GM23338 (cell line): Measurements from ENCODE around the gene ZNF611. TPM values are rescaled to one million over a fixed set of nuclear protein-coding genes. Genes with fewer than 3 reads are reported as not detected.

ENCODE experiments used
- ATAC-seq: fragments of 200-7000 bp; cut with Tn5 transposase; 3 replicates; pipeline ENCODE4 v1.9.1; 2020
- DNase-seq: peaks from one replicate; pipeline ENCODE4 v3.0.0-alpha.2; 2015; ENCODE audit warnings: low spot score
- H2AFZ ChIP-seq: fragments of 200-600 bp; sonication (generic); 2 replicates; pipeline ENCODE4 v1.8.0; 2016; ENCODE audit warnings: antibody characterized with exemption, mild to moderate bottlenecking, moderate library complexity
- H3F3A ChIP-seq: fragments of 200-600 bp; sonication (generic); replicated peaks from 2 replicates; pipeline ENCODE4 v1.8.0; 2017; ENCODE audit warnings: antibody characterized with exemption, mixed run types, low read depth
- H3K27ac ChIP-seq: fragments of 200-600 bp; sonication (generic); 2 replicates; pipeline ENCODE4 v1.6.1; 2016; ENCODE audit warnings: low read depth
- H3K27me3 ChIP-seq: fragments of 200-600 bp; sonication (generic); 2 replicates; pipeline ENCODE4 v1.8.0; 2016; ENCODE audit warnings: mild to moderate bottlenecking, mixed run types, moderate library complexity; ENCODE audit not compliant: insufficient read depth
- H3K36me3 ChIP-seq: fragments of 200-600 bp; sonication (generic); 2 replicates; pipeline ENCODE4 v1.8.0; 2016; ENCODE audit warnings: mild to moderate bottlenecking; ENCODE audit not compliant: insufficient read depth
- H3K4me1 ChIP-seq: fragments of 200-600 bp; sonication (generic); 2 replicates; pipeline ENCODE4 v1.8.0; 2016; ENCODE audit warnings: mild to moderate bottlenecking, moderate library complexity; ENCODE audit not compliant: insufficient read depth
- H3K4me2 ChIP-seq: fragments of 200-600 bp; sonication (generic); 2 replicates; pipeline ENCODE4 v1.7.1; 2017; ENCODE audit warnings: mixed run types
- H3K4me3 ChIP-seq: fragments of 200-600 bp; sonication (generic); 2 replicates; pipeline ENCODE4 v1.6.1; 2016; ENCODE audit warnings: mixed run types
- H3K79me2 ChIP-seq: fragments of 200-600 bp; sonication (generic); replicated peaks from 2 replicates; pipeline ENCODE4 v1.8.0; 2017; ENCODE audit warnings: mild to moderate bottlenecking; ENCODE audit not compliant: insufficient read depth
- H3K9me2 ChIP-seq: fragments of 200-600 bp; sonication (generic); 2 replicates; pipeline ENCODE4 v1.8.0; 2017; ENCODE audit not compliant: insufficient read depth
- H4K20me1 ChIP-seq: fragments of 200-600 bp; sonication (generic); replicated peaks from 2 replicates; pipeline ENCODE4 v1.8.0; 2017; ENCODE audit warnings: mild to moderate bottlenecking; ENCODE audit not compliant: insufficient read depth
- H3K27ac Mint-ChIP-seq: 2 replicates; pipeline ENCODE4 v1.8.0; 2020; ENCODE audit warnings: inconsistent platforms, mild to moderate bottlenecking, moderate library complexity, mixed read lengths
- H3K27me3 Mint-ChIP-seq: 3 replicates; pipeline ENCODE4 v1.8.0; 2022; ENCODE audit warnings: low read depth, mild to moderate bottlenecking, moderate library complexity, mixed read lengths, inconsistent platforms; ENCODE audit not compliant: insufficient read depth, poor library complexity
- H3K36me3 Mint-ChIP-seq: 3 replicates; pipeline ENCODE4 v1.8.0; 2021; ENCODE audit warnings: low read depth, mild to moderate bottlenecking, inconsistent platforms, moderate library complexity, mixed read lengths
- H3K4me1 Mint-ChIP-seq: 3 replicates; pipeline ENCODE4 v1.8.0; 2020; ENCODE audit warnings: mild to moderate bottlenecking, inconsistent platforms, mixed read lengths
- H3K4me3 Mint-ChIP-seq: 3 replicates; pipeline ENCODE4 v1.8.0; 2021; ENCODE audit warnings: moderate library complexity, mild to moderate bottlenecking, inconsistent platforms, mixed read lengths
- H3K9me3 Mint-ChIP-seq: 3 replicates; pipeline ENCODE4 v1.8.0; 2020; ENCODE audit warnings: moderate library complexity, mild to moderate bottlenecking, inconsistent platforms, mixed read lengths
- CREB1 ChIP-seq: fragments of 250-450 bp; sonication (Bioruptor Pico); IDR thresholded peaks from 2 replicates; pipeline ENCODE4 v1.5.0; 2020; ENCODE audit warnings: low read depth, mild to moderate bottlenecking, moderate library complexity
- CTCF ChIP-seq, 2 experiments: fragments of 200-600 bp in 1 of 2; sonication (generic) in 1 of 2; conservative IDR thresholded peaks; 2 replicates each; pipeline versions ENCODE4 v1.5.1 to v1.6.1; 2016 to 2017; ENCODE audit warnings: antibody characterized with exemption in 2 of 2, low read depth in 2 of 2, mild to moderate bottlenecking in 2 of 2, moderate library complexity in 1 of 2
- JUNB ChIP-seq: IDR thresholded peaks from one replicate; pipeline ENCODE4 v1.6.1; 2016; ENCODE audit warnings: antibody characterized with exemption; ENCODE audit not compliant: unreplicated experiment
- NANOG ChIP-seq: IDR thresholded peaks from 2 replicates; pipeline ENCODE4 v1.6.1; 2016; ENCODE audit warnings: antibody characterized with exemption, borderline replicate concordance
- POLR2AphosphoS5 ChIP-seq: IDR thresholded peaks from 2 replicates; pipeline ENCODE4 v1.6.1; 2016; ENCODE audit warnings: antibody characterized with exemption, low read depth
- REST ChIP-seq: IDR thresholded peaks from one replicate; pipeline ENCODE4 v1.6.1; 2018; ENCODE audit warnings: antibody characterized with exemption; ENCODE audit not compliant: unreplicated experiment
- STAT1 ChIP-seq: IDR thresholded peaks from one replicate; pipeline ENCODE4 v1.6.1; 2016; ENCODE audit warnings: antibody characterized with exemption; ENCODE audit not compliant: unreplicated experiment
- ZNF114 ChIP-seq: fragments of 250-450 bp; sonication (Bioruptor Pico); IDR thresholded peaks from 2 replicates; pipeline ENCODE4 v1.5.0; 2020; ENCODE audit warnings: mild to moderate bottlenecking, moderate library complexity
- ZNF331 ChIP-seq: fragments of 250-450 bp; sonication (Bioruptor Pico); IDR thresholded peaks from 2 replicates; pipeline ENCODE4 v1.5.0; 2020; ENCODE audit warnings: low read depth, mild to moderate bottlenecking, moderate library complexity
- polyA plus RNA-seq: library from polyadenylated mRNA; unstranded; fragments of >200 nt; fragmentation: Nextera tagmentation; extraction: Ambion mirVana; gene quantifications from 2 replicates; pipeline ENCODE4 v1.2.1, GENCODE V29; 2016
- total RNA-seq: library from RNA; depleted of rRNA; stranded (reverse); fragments of >200 nt; shearing (Covaris generic); gene quantifications from 2 replicates; pipeline ENCODE4 v1.2.3, GENCODE V29; 2014

The ZNF611 gene
- total and polyA plus RNA-seq, 2 experiments from 2014 or later = 5.3 to 16.4 TPM

- Histone ChIP-seq H3K4me1 (peaks cover 11% of the 10 kb centered on the region; the same call in 1 of the 2 replicates), H3K79me2 (no peaks in the 10 kb centered on the region), H3K9me2 (no peaks in the 10 kb centered on the region), H3K4me2 (no peak overlapping the region), H3K36me3 (no peaks in the 10 kb centered on the region), H4K20me1 (peaks cover 4% of the 10 kb centered on the region; the same call in 1 of the 2 replicates), H3K27ac (no peak overlapping the region), H3K4me3 (no peak overlapping the region), H3K27me3 (peaks cover 43% of the 10 kb centered on the region), H3F3A (0 out of 2 replicates have a peak, but pooled peaks cover 9% of the 10 kb centered on the region), H2AFZ (no peak overlapping the region)
- DNase-seq = no peak
- TF ChIP-seq STAT1 = no peak
- no peak for TF ChIP-seq NANOG
- TF ChIP-seq REST = no peak
- TF ChIP-seq CTCF (conservative IDR thresholded peaks at IDR 0.05; ENCODE audit: low read depth in 2 of 2) = no peak
- no peak for TF ChIP-seq JUNB
- TF ChIP-seq CREB1 (CRISPR knock-in tag) = no peak
- no peak for TF ChIP-seq ZNF331 (CRISPR knock-in tag)
- no peak for TF ChIP-seq POLR2AphosphoS5
- TF ChIP-seq ZNF114 (CRISPR knock-in tag) = no peak
- no peak overlapping the region; the same call in 2 of the 3 replicates for H3K4me3 Mint-ChIP-seq
- H3K27me3 Mint-ChIP-seq = peaks cover 28% of the 10 kb centered on the region
- ATAC-seq = no peak
- H3K36me3 Mint-ChIP-seq = no peaks in the 10 kb centered on the region
- H3K27ac Mint-ChIP-seq = no peak overlapping the region
- peaks cover 20% of the 10 kb centered on the region for H3K4me1 Mint-ChIP-seq
- H3K9me3 Mint-ChIP-seq = peaks cover 4% of the 10 kb centered on the region; the same call in 2 of the 3 replicates
These were observed 42.3 kb downstream of the ZNF611 start for GRCh38 chr19:52692431-52693008.

GRCh38 chr19:52691737-52692136, 43.1 kb downstream of the ZNF611 start:
- Mint-ChIP-seq H3K27me3 (peaks cover 28% of the 10 kb centered on the region), H3K36me3 (no peaks in the 10 kb centered on the region), H3K9me3 (peaks cover 4% of the 10 kb centered on the region; the same call in 2 of the 3 replicates), H3K27ac (no peak overlapping the region), H3K4me1 (peaks cover 20% of the 10 kb centered on the region), H3K4me3 (peak overlapping the region; percentile 34; the same call in 1 of the 3 replicates)
- H3K36me3 ChIP-seq = no peaks in the 10 kb centered on the region
- 0 out of 2 replicates have a peak, but pooled peaks cover 9% of the 10 kb centered on the region for H3F3A ChIP-seq
- H3K9me2 ChIP-seq = no peaks in the 10 kb centered on the region
- no peak for ATAC-seq
- peaks cover 11% of the 10 kb centered on the region; the same call in 1 of the 2 replicates for H3K4me1 ChIP-seq
- peak overlapping the region; percentile 92; the same call in 1 of the 2 replicates for H3K4me2 ChIP-seq
- H3K27ac ChIP-seq = no peak overlapping the region
- H4K20me1 ChIP-seq = peaks cover 4% of the 10 kb centered on the region; the same call in 1 of the 2 replicates
- H3K27me3 ChIP-seq = peaks cover 43% of the 10 kb centered on the region
- H2AFZ ChIP-seq = no peak overlapping the region
- H3K4me3 ChIP-seq = no peak overlapping the region
- no peaks in the 10 kb centered on the region for H3K79me2 ChIP-seq
- no peak for DNase-seq
- TF ChIP-seq CTCF (conservative IDR thresholded peaks at IDR 0.05; ENCODE audit: low read depth in 2 of 2) (no peak), CREB1 (CRISPR knock-in tag) (no peak), ZNF114 (CRISPR knock-in tag) (no peak)
